ENCODE results near the gene KRT7.

The KRT7 gene

DNA sequence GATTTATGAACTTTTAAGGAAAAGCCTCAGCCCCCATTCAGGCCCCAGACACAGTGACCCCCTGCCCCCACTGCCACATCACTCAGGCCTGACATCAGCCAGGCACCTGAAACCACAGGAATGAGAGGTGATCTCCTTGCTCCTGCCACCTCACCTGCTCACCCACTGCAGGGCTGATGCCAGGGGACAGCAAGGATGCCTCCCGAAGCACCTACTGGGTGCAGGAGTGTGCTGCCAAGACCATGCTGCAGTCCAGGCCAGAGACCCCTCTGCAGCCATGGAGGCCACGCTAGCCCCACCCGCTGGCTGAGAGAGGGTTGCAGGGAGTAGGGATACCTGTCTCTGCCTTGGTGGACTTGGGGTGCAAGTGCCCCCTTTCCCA, 18.6 kb upstream of the KRT7 start:
- H2AK5ac ChIP-seq (ENCODE audit: low read length, severe bottlenecking) = no peak overlapping the region
- no peak overlapping the region for H3K23ac ChIP-seq (ENCODE audit: low read length in 2 of 2)
- H2BK5ac ChIP-seq (ENCODE audit: low read depth, low read length, poor library complexity, severe bottlenecking) = no peak overlapping the region
- H2AFZ ChIP-seq (ENCODE audit: low read depth, low read length) = no peak overlapping the region
- no peak overlapping the region for H2BK120ac ChIP-seq (ENCODE audit: low read depth, low read length)
- H3K36me3 ChIP-seq (ENCODE audit: control insufficient read depth in 1 of 2, insufficient read depth in 2 of 2, low read depth in 1 of 2, low read length in 2 of 2) = no peaks in the 10 kb centered on the region
- no peak overlapping the region for H3K9ac ChIP-seq (ENCODE audit: low read length)
- no peak overlapping the region for H3K27ac ChIP-seq (ENCODE audit: low read length, poor library complexity, severe bottlenecking)
- no peaks in the 10 kb centered on the region for H3K9me3 ChIP-seq (ENCODE audit: control insufficient read depth, low read length)
- H2BK15ac ChIP-seq (ENCODE audit: low read depth, poor library complexity, severe bottlenecking) = no peak overlapping the region
- H3K18ac ChIP-seq (ENCODE audit: low read depth in 1 of 2, low read length in 2 of 2) = no peak overlapping the region
- no peak overlapping the region for H4K91ac ChIP-seq (ENCODE audit: low read length)
- H2BK12ac ChIP-seq (ENCODE audit: low read length in 2 of 2) = no peak overlapping the region
- peaks cover 43% of the 10 kb centered on the region for H3K4me1 ChIP-seq (ENCODE audit: control insufficient read depth, insufficient read depth, low read depth, low read length)
- no peak overlapping the region for H3K14ac ChIP-seq (ENCODE audit: low read length in 2 of 2)
- no peak overlapping the region for H3K4me2 ChIP-seq (ENCODE audit: low read length, poor library complexity, severe bottlenecking)
- no peak overlapping the region for H3K4ac ChIP-seq (ENCODE audit: low read depth in 1 of 2, low read length in 2 of 2)
- no peaks in the 10 kb centered on the region for H3K79me1 ChIP-seq (replicated peaks; ENCODE audit: low read length, poor library complexity, severe bottlenecking)
- no peak overlapping the region for H3K4me3 ChIP-seq (ENCODE audit: insufficient read depth in 1 of 2, low read depth in 1 of 2, low read length in 2 of 2)
- no peak overlapping the region for H4K8ac ChIP-seq (ENCODE audit: low read length)
- H3K27me3 ChIP-seq (ENCODE audit: control insufficient read depth in 1 of 2, insufficient read depth in 1 of 2, low read length in 2 of 2) = peaks cover 0 to 38% of the 10 kb centered on the region in 2 experiments
- no peak for DNase-seq
- WGBS = 84% methylated on average over 3 of the region's 3 CpGs

DNA sequence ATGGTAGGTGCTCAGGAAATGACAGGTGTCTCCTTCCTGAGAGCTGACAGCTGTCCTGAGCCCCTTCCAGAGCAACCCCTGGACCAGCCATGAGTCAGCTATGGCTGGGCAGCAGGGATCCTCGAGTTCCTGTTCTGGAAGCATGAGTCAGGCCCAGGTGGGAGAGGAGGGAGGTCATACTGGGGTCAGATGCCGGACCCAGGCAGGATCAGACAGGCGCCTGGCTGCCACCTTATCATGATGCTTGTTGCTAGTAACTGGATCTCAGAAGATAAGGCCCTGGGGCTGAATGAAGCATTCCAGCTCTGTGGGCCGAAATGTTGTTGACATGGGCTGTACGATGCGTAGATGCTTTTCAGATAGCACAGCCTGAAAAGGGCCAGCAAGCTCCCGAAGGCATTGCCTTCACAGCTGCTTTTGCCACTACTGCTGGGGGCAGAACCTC, 17.4 kb upstream of the KRT7 start:
- Histone ChIP-seq H2AK5ac (ENCODE audit: low read length, severe bottlenecking) (peak overlapping the region; percentile 40), H3K79me1 (replicated peaks; ENCODE audit: low read length, poor library complexity, severe bottlenecking) (no peaks in the 10 kb centered on the region), H3K18ac (ENCODE audit: low read depth in 1 of 2, low read length in 2 of 2) (no peak overlapping the region), H3K27ac (ENCODE audit: low read length, poor library complexity, severe bottlenecking) (no peak overlapping the region), H3K4ac (ENCODE audit: low read depth in 1 of 2, low read length in 2 of 2) (no peak overlapping the region), H2BK12ac (ENCODE audit: low read length in 2 of 2) (no peak overlapping the region), H3K36me3 (ENCODE audit: control insufficient read depth in 1 of 2, insufficient read depth in 2 of 2, low read depth in 1 of 2, low read length in 2 of 2) (no peaks in the 10 kb centered on the region), H3K14ac (ENCODE audit: low read length in 2 of 2) (peak overlapping the region in 1 of 2 experiments; percentile 66), H4K8ac (ENCODE audit: low read length) (no peak overlapping the region), H3K27me3 (ENCODE audit: control insufficient read depth in 1 of 2, insufficient read depth in 1 of 2, low read length in 2 of 2) (peaks cover 0 to 35% of the 10 kb centered on the region in 2 experiments), H2BK120ac (ENCODE audit: low read depth, low read length) (no peak overlapping the region), H4K91ac (ENCODE audit: low read length) (no peak overlapping the region), H2BK5ac (ENCODE audit: low read depth, low read length, poor library complexity, severe bottlenecking) (no peak overlapping the region), H3K23ac (ENCODE audit: low read length in 2 of 2) (no peak overlapping the region), H2AFZ (ENCODE audit: low read depth, low read length) (no peak overlapping the region), H3K4me2 (ENCODE audit: low read length, poor library complexity, severe bottlenecking) (no peak overlapping the region), H3K9ac (ENCODE audit: low read length) (no peak overlapping the region), H3K4me3 (ENCODE audit: insufficient read depth in 1 of 2, low read depth in 1 of 2, low read length in 2 of 2) (no peak overlapping the region), H2BK15ac (ENCODE audit: low read depth, poor library complexity, severe bottlenecking) (no peak overlapping the region), H3K9me3 (ENCODE audit: control insufficient read depth, low read length) (no peaks in the 10 kb centered on the region), H3K4me1 (ENCODE audit: control insufficient read depth, insufficient read depth, low read depth, low read length) (peaks cover 42% of the 10 kb centered on the region)
- DNase-seq = peak; percentile 43
- 48% methylated on average over 7 of the region's 7 CpGs for WGBS

DNA sequence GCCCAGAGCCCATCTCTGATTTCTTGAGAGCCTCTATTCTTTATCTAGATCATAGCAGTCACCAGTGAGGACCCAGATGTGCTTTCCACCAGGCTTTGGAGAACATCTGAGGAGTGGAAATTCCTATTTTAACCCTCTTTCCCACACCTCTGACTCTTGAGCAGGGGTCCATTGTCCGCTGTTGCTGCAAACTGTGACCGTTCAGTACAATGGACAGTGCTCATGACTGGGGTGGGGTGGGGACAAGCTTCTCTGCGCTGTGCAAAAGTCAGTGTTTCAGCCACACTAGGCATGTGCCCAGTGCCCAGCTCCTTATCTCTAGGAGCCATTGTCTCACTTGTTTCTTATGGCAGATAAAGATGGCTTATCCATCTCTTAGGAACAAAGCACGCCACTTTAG, 16.9 kb upstream of the KRT7 start:
- Histone ChIP-seq H2BK15ac (ENCODE audit: low read depth, poor library complexity, severe bottlenecking) (no peak overlapping the region), H3K79me1 (replicated peaks; ENCODE audit: low read length, poor library complexity, severe bottlenecking) (no peaks in the 10 kb centered on the region), H3K18ac (ENCODE audit: low read depth in 1 of 2, low read length in 2 of 2) (no peak overlapping the region), H3K27ac (ENCODE audit: low read length, poor library complexity, severe bottlenecking) (peak overlapping the region; percentile 6), H2AFZ (ENCODE audit: low read depth, low read length) (no peak overlapping the region), H3K4me2 (ENCODE audit: low read length, poor library complexity, severe bottlenecking) (no peak overlapping the region), H3K9ac (ENCODE audit: low read length) (no peak overlapping the region), H3K23ac (ENCODE audit: low read length in 2 of 2) (no peak overlapping the region), H3K4me1 (ENCODE audit: control insufficient read depth, insufficient read depth, low read depth, low read length) (peaks cover 39% of the 10 kb centered on the region), H3K9me3 (ENCODE audit: control insufficient read depth, low read length) (no peaks in the 10 kb centered on the region), H3K27me3 (ENCODE audit: control insufficient read depth in 1 of 2, insufficient read depth in 1 of 2, low read length in 2 of 2) (peaks cover 0 to 35% of the 10 kb centered on the region in 2 experiments), H3K4me3 (ENCODE audit: insufficient read depth in 1 of 2, low read depth in 1 of 2, low read length in 2 of 2) (no peak overlapping the region), H3K14ac (ENCODE audit: low read length in 2 of 2) (no peak overlapping the region), H2BK5ac (ENCODE audit: low read depth, low read length, poor library complexity, severe bottlenecking) (no peak overlapping the region), H4K91ac (ENCODE audit: low read length) (no peak overlapping the region), H4K8ac (ENCODE audit: low read length) (no peak overlapping the region), H2BK12ac (ENCODE audit: low read length in 2 of 2) (no peak overlapping the region), H3K36me3 (ENCODE audit: control insufficient read depth in 1 of 2, insufficient read depth in 2 of 2, low read depth in 1 of 2, low read length in 2 of 2) (no peaks in the 10 kb centered on the region), H3K4ac (ENCODE audit: low read depth in 1 of 2, low read length in 2 of 2) (no peak overlapping the region), H2BK120ac (ENCODE audit: low read depth, low read length) (no peak overlapping the region), H2AK5ac (ENCODE audit: low read length, severe bottlenecking) (peak overlapping the region; percentile 40)
- WGBS = 89% methylated on average over 4 of the region's 4 CpGs
- no peak for DNase-seq

DNA sequence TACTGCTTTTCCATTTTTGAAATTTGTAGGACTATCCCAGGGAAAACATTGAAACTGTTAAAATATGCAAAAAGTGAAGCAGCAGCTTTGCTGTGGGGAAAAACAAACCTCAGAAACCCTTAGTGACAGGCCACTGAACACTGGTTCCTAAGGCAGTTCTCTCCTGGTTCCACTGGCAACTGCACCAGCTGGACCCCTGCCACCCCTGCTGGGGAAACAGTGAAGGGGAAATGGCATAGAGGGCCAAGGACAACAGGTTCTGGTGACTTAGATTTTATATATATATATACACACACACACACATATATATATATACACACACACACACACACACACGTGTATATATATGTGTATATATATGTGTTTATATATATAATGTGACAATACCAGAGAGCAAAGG, 16.2 kb upstream of the KRT7 start:
- Histone ChIP-seq H3K9ac (ENCODE audit: low read length) (no peak overlapping the region), H3K27me3 (ENCODE audit: control insufficient read depth in 1 of 2, insufficient read depth in 1 of 2, low read length in 2 of 2) (peaks cover 0 to 35% of the 10 kb centered on the region in 2 experiments), H3K4me1 (ENCODE audit: control insufficient read depth, insufficient read depth, low read depth, low read length) (peaks cover 38% of the 10 kb centered on the region), H2BK120ac (ENCODE audit: low read depth, low read length) (no peak overlapping the region), H3K4me2 (ENCODE audit: low read length, poor library complexity, severe bottlenecking) (no peak overlapping the region), H3K23ac (ENCODE audit: low read length in 2 of 2) (no peak overlapping the region), H3K4me3 (ENCODE audit: insufficient read depth in 1 of 2, low read depth in 1 of 2, low read length in 2 of 2) (no peak overlapping the region), H4K91ac (ENCODE audit: low read length) (no peak overlapping the region), H2AK5ac (ENCODE audit: low read length, severe bottlenecking) (no peak overlapping the region), H3K18ac (ENCODE audit: low read depth in 1 of 2, low read length in 2 of 2) (no peak overlapping the region), H2BK15ac (ENCODE audit: low read depth, poor library complexity, severe bottlenecking) (no peak overlapping the region), H3K27ac (ENCODE audit: low read length, poor library complexity, severe bottlenecking) (no peak overlapping the region), H4K8ac (ENCODE audit: low read length) (no peak overlapping the region), H3K9me3 (ENCODE audit: control insufficient read depth, low read length) (no peaks in the 10 kb centered on the region), H2AFZ (ENCODE audit: low read depth, low read length) (no peak overlapping the region), H3K4ac (ENCODE audit: low read depth in 1 of 2, low read length in 2 of 2) (no peak overlapping the region), H3K14ac (ENCODE audit: low read length in 2 of 2) (no peak overlapping the region), H2BK5ac (ENCODE audit: low read depth, low read length, poor library complexity, severe bottlenecking) (no peak overlapping the region), H2BK12ac (ENCODE audit: low read length in 2 of 2) (no peak overlapping the region), H3K79me1 (replicated peaks; ENCODE audit: low read length, poor library complexity, severe bottlenecking) (no peaks in the 10 kb centered on the region), H3K36me3 (ENCODE audit: control insufficient read depth in 1 of 2, insufficient read depth in 2 of 2, low read depth in 1 of 2, low read length in 2 of 2) (no peaks in the 10 kb centered on the region)
- no peak for DNase-seq
- WGBS = no CpG with 5 or more reads among the region's 1 CpG

All from mesenchymal stem cell (in vitro differentiated cells and primary cell).